ENCODE results near the gene SNRPD2.
"Not testable (repeated sequence)": the region's sequence is repeated elsewhere in the genome, so short reads cannot be mapped to it uniquely, and the experiment has no call there.

Gene SNRPD2

DNA sequence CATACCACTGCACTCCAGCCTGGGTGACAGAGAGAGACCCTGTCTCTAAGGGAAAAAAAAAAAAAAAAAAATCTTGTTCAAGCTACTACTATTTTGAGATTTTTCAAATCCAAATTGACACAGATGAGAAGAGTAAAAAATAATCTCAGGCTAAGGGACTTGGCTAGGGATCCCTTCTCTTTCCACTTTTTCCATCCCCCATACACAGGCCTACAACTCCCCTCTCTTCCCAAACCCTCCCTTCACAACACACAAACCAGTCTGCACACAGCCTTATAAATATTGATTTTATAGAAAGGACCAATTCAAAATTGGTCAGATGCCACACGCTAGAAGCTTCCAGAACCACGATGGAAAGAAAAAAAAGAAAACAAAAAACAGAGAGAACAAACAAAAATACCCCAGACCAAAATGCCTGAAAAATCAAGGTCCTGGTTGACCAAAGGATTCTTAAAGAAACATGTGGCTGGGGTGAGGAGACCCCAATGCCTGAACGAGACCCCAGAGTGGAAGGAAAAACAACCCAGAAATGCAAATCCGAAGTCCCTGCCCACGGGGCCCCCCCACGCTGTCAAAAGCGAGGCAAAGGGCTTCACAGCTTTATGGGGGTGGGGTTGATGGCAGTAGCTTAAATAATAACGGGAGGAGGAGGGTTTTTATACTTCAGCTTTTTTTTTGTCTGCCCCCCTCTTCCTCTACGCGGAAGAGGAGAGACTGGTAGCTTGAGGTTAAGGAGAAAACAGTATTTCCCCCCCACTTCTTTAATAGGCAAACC is 18.8 kb upstream of the SNRPD2 start:
- Histone ChIP-seq H3K36me3 (ENCODE audit: insufficient read depth, low read length) (peaks cover 7% of the 10 kb centered on the region; the same call in 1 of the 2 replicates), H3K9me3 (ENCODE audit: low read depth, low read length) (no peaks in the 10 kb centered on the region), H3K9ac (ENCODE audit: insufficient read length) (no peak overlapping the region), H3K4me3 (no peak overlapping the region), H3K27ac (peak overlapping the region; percentile 56)
- no peak for DNase-seq (ENCODE audit: low read depth, low spot score)
- TF ChIP-seq POLR2AphosphoS5 (IDR thresholded peaks at IDR 0.05; ENCODE audit: borderline replicate concordance, low read depth, low read length): no peak
- TF ChIP-seq EZH2 (IDR thresholded peaks at IDR 0.05): no peak
- no peak for TF ChIP-seq FOXP2 (optimal IDR thresholded peaks at IDR 0.05; ENCODE audit: control extremely low read depth, extremely low read length, insufficient read depth)

DNA sequence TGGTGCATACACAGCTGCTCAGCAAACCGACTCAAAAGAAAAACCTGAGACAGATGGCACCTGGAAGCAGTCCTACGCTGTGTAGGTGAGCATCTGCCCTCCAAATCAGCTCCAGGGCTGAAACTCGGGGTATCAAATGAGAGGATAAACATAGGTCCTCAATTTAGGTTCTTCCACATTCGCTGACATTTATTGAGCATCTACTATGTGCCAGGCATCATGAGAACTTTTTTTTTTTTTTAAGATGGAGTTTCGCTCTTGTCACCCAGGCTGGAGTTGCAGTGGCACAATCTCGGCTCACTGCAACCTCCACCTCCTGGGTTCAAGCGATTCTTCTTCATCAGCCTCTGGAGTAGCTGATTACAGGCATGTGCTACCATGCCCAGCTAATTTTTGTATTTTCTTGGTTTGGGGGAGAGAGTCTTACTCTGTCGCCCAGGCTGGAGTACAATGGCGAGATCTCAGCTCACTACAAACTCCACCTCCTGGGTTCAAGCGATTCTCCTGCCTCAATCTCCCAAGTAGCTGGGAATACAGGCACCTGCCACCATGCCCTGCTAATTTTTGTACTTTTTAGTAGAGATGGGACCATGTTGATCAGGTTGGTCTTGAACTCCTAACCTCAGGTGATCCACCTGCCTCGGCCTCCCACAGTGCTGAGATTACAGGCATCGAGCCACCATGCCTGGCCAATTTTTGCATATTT is 14.1 kb upstream of the SNRPD2 start:
- no peak for TF ChIP-seq EZH2 (IDR thresholded peaks at IDR 0.05)
- TF ChIP-seq POLR2AphosphoS5 (IDR thresholded peaks at IDR 0.05; ENCODE audit: borderline replicate concordance, low read depth, low read length): no peak
- no peak for TF ChIP-seq FOXP2 (optimal IDR thresholded peaks at IDR 0.05; ENCODE audit: control extremely low read depth, extremely low read length, insufficient read depth)
- Histone ChIP-seq H3K27ac (no peak overlapping the region), H3K9me3 (ENCODE audit: low read depth, low read length) (no peaks in the 10 kb centered on the region), H3K9ac (ENCODE audit: insufficient read length) (no peak overlapping the region), H3K36me3 (ENCODE audit: insufficient read depth, low read length) (peaks cover 3% of the 10 kb centered on the region; the same call in 1 of the 2 replicates), H3K4me3 (no peak overlapping the region)
- no peak for DNase-seq (ENCODE audit: low read depth, low spot score)

DNA sequence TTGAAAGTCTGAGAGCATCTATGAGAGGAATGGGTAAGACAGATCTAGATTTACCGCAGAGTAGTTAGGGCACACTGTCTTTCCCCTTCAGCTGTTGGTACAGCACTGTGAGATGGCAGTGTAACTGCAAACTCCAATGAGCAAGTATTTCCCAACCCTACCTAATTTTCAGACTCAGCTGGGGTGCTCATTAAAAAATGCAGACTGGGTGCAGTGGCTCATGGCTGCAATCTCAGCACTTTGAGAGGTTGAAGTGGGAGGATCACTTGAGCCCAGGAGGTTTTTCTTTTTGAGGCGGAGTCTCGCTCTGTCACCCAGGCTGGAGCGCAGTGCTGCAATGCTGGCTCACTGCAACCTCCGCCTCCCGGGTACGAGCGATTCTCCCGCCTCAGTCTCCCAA is 13.4 kb upstream of the SNRPD2 start:
- TF ChIP-seq EZH2 (IDR thresholded peaks at IDR 0.05) (no peak), POLR2AphosphoS5 (IDR thresholded peaks at IDR 0.05; ENCODE audit: borderline replicate concordance, low read depth, low read length) (no peak; the same call in 1 of the 2 replicates), FOXP2 (optimal IDR thresholded peaks at IDR 0.05; ENCODE audit: control extremely low read depth, extremely low read length, insufficient read depth) (no peak)
- peak; percentile 65 for DNase-seq (ENCODE audit: low read depth, low spot score)
- no peak overlapping the region for H3K9ac ChIP-seq (ENCODE audit: insufficient read length)
- peak overlapping the region; percentile 44 for H3K27ac ChIP-seq
- no peaks in the 10 kb centered on the region for H3K9me3 ChIP-seq (ENCODE audit: low read depth, low read length)
- H3K4me3 ChIP-seq: no peak overlapping the region
- H3K36me3 ChIP-seq (ENCODE audit: insufficient read depth, low read length): peaks cover 3% of the 10 kb centered on the region; the same call in 1 of the 2 replicates

DNA sequence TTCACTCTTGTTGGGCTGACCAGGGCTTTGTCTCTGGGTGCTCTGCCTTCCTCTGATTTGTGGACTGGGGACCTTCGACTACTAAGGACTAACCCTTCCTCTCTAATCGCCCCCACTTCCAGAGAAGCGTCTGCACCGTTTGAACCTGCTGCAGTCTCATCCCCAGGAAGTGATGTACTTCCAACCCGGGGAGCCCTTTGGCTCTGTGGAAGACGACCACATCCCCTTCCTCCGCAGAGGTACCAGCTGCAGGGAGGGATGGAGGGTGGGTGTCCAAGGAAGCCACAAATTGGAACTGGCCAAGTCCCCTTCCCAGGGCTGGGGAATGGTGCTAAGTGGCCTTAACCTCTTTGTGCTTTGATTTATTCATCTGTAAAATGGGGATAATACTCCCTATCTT is 9.9 kb upstream of the SNRPD2 start:
- peaks cover 3% of the 10 kb centered on the region; the same call in 1 of the 2 replicates for H3K36me3 ChIP-seq (ENCODE audit: insufficient read depth, low read length)
- no peak overlapping the region for H3K4me3 ChIP-seq

DNA sequence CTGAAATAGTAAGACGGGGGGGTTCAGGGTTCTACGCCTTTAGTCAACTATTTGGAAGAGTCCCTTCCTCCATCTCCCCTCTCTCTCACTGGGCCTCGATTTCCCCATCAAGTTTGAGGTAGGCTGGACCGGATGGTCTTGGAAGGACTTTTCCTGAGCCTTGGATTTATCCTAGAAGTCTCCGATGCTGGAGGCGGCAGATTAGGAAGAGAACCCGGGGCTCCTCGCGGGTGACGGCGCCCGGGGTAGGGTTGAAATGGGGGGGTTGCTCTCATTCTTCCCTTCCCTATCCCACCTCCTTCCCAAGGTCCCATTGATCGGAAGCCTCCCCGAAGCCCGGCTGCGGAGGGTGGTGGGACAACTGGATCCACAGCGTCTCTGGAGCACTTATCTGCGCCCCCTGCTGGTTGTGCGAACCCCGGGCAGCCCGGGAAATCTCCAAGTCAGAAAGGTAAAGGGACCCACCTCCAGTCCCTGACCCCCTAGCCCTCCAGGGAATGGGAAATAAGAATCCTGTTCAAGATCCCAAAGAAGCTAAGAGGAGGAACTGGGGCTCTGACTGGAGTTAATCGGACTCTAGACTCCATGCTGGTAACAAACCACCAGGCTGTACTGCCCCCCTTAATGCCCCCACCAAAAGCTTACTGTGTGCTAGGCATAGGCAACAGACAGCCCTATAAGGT is 1.5 kb upstream of the SNRPD2 start:
- Histone ChIP-seq H3K4me3 (peak overlapping the region; percentile 83), H3K9ac (ENCODE audit: insufficient read length) (peak overlapping the region; percentile 82), H3K36me3 (ENCODE audit: insufficient read depth, low read length) (peaks cover 11% of the 10 kb centered on the region), H3K27ac (no peak overlapping the region), H3K9me3 (ENCODE audit: low read depth, low read length) (no peaks in the 10 kb centered on the region)
- TF ChIP-seq FOXP2 (optimal IDR thresholded peaks at IDR 0.05; ENCODE audit: control extremely low read depth, extremely low read length, insufficient read depth): no peak
- no peak for TF ChIP-seq EZH2 (IDR thresholded peaks at IDR 0.05)
- no peak for TF ChIP-seq POLR2AphosphoS5 (IDR thresholded peaks at IDR 0.05; ENCODE audit: borderline replicate concordance, low read depth, low read length)
- DNase-seq (ENCODE audit: low read depth, low spot score): no peak

More for the DNA sequence above, 9.9 kb upstream of the SNRPD2 start:
- DNase-seq (ENCODE audit: low read depth, low spot score): no peak
- Histone ChIP-seq H3K9ac (ENCODE audit: insufficient read length) (no peak overlapping the region), H3K27ac (no peak overlapping the region), H3K9me3 (ENCODE audit: low read depth, low read length) (no peaks in the 10 kb centered on the region)
- no peak for TF ChIP-seq EZH2 (IDR thresholded peaks at IDR 0.05)
- TF ChIP-seq FOXP2 (optimal IDR thresholded peaks at IDR 0.05; ENCODE audit: control extremely low read depth, extremely low read length, insufficient read depth): no peak
- TF ChIP-seq POLR2AphosphoS5 (IDR thresholded peaks at IDR 0.05; ENCODE audit: borderline replicate concordance, low read depth, low read length): no peak

DNA sequence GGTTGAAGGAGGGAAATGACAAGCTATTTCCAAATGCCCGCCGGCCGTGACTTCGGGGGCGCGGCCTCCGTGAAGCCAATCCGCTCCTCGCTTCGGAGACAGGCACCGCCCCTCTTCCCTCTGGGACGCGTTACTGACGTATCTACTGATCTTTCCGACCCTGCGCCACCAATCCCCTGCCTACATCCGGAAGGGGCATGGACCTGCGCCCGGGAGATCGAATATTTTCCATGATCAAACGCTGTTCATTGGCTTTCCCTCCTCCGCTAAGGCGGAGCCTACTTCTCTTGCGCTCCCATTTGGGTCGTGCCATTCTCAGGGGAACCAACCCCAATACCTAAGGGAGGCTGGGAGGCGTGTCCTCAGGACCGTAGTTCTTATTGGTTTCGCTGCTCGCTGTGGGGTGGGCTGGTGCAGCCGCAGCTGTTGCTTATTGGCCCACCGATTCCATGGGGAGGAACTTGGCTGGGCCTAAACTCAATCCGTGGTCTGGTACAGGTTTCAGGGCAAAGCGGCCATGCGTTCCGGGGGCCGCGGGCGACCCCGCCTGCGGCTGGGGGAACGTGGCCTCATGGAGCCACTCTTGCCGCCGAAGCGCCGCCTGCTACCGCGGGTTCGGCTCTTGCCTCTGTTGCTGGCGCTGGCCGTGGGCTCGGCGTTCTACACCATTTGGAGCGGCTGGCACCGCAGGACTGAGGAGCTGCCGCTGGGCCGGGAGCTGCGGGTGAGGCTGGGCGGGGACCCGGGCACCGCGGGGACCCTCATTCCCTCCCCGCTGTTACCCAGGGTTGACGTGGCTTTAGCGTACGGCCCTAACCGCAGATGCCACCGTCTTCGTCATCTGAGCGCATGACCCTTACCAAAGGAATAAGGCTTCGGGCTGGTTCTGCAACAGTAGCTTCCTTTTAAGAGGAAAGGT is 693 bp upstream of the SNRPD2 start, which contains the start of gene QPCTL:
QPCTL (plus strand) TSS at position 480 of the 919 bp plus-strand sequence; CDS start at position 518, 38 bp downstream.
- peaks cover 19% of the 10 kb centered on the region for H3K36me3 ChIP-seq (ENCODE audit: insufficient read depth, low read length)
- TF ChIP-seq POLR2AphosphoS5 (IDR thresholded peaks at IDR 0.05; ENCODE audit: borderline replicate concordance, low read depth, low read length) (peak; percentile 87), FOXP2 (optimal IDR thresholded peaks at IDR 0.05; ENCODE audit: control extremely low read depth, extremely low read length, insufficient read depth) (peak; percentile 33), EZH2 (IDR thresholded peaks at IDR 0.05) (no peak)
- H3K4me3 ChIP-seq: peak within 1 kb of the TSS; percentile 83
- H3K9me3 ChIP-seq (ENCODE audit: low read depth, low read length): no peaks in the 10 kb centered on the region
- H3K27ac ChIP-seq: peak within 1 kb of the TSS; percentile 71
- peak within 1 kb of the TSS; percentile 98 for H3K9ac ChIP-seq (ENCODE audit: insufficient read length)
- peak; percentile 99 for DNase-seq (ENCODE audit: low read depth, low spot score)

DNA sequence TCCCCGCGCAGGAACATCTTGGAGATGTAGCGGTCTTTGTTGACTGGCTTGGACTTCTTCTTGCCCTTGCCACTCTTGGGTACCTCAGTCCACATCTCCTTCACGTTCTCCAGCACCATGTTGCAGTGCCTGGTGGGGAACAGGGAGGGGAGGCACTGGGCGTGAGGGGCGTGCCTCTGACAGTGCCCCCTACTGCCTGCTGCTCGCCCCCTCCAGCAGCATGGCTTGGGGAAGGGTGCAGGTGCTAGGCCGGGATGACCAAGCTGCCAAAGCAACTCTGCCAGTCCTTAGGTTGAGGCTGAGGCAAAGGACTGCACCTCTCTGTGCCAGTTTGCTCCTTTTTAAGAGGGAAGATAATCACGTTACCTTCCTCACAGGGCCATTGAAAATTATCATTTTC is 4.2 kb downstream of the SNRPD2 start:
- TF ChIP-seq FOXP2 (optimal IDR thresholded peaks at IDR 0.05; ENCODE audit: control extremely low read depth, extremely low read length, insufficient read depth): no peak
- no peak for TF ChIP-seq EZH2 (IDR thresholded peaks at IDR 0.05)
- Histone ChIP-seq H3K9ac (ENCODE audit: insufficient read length) (no peak overlapping the region), H3K27ac (no peak overlapping the region), H3K9me3 (ENCODE audit: low read depth, low read length) (no peaks in the 10 kb centered on the region), H3K36me3 (ENCODE audit: insufficient read depth, low read length) (peaks cover 37% of the 10 kb centered on the region), H3K4me3 (no peak overlapping the region)
- DNase-seq (ENCODE audit: low read depth, low spot score): no peak

DNA sequence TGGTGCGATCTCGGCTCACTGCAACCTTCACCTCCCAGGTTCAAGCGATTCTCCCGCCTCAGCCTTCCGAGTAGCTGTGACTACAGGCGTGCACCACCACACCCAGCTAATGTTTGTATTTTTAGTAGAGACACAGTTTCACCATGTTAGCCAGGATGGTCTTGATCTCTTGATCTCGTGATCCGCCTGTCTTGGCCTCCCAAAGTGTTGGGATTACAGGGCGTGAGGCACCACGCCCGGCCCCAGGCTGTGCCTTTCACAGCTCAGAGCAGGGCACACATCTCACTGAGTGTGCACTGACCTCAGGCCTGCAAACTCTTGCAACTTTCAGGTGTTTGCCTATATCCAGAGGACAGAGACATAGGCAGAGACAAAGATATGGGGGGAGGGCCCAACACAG is 6.7 kb downstream of the SNRPD2 start:
- H3K9ac ChIP-seq (ENCODE audit: insufficient read length); DNase-seq (ENCODE audit: low read depth, low spot score); H3K27ac ChIP-seq; H3K4me3 ChIP-seq; H3K9me3 ChIP-seq (ENCODE audit: low read depth, low read length): not testable (repeated sequence)
- peaks cover 37% of the 10 kb centered on the region for H3K36me3 ChIP-seq (ENCODE audit: insufficient read depth, low read length)

All from SK-N-MC (cell line).